NCI-H1417 treated with DMSO at 0.1 percent for 48 hours (cell line): ENCODE results near the gene CAMKMT.

Experiments
- DNase-seq: peaks from one replicate; lab custom pipeline; 2025; lab: John Stamatoyannopoulos, UW

Gene CAMKMT

DNA sequence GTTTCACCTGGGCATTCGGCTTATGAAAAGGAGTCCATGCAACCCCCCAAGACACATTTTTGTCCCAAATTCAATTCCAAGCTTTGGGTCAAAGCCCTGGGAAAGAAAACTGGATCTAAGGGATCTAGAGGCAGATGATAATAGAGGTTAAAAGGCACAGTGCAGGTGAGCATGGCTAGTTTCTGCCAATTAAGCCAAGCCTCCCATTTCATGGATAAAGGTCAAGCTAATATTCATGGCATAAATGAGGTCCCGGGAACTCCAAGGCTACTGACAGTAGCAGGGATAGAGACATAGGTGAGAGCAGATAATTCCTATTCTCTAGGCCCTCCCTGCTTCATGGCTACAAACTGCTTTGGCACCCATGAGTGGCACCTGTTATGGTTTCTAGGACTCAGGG, 83.1 kb downstream of the CAMKMT start:
- no peak for DNase-seq

DNA sequence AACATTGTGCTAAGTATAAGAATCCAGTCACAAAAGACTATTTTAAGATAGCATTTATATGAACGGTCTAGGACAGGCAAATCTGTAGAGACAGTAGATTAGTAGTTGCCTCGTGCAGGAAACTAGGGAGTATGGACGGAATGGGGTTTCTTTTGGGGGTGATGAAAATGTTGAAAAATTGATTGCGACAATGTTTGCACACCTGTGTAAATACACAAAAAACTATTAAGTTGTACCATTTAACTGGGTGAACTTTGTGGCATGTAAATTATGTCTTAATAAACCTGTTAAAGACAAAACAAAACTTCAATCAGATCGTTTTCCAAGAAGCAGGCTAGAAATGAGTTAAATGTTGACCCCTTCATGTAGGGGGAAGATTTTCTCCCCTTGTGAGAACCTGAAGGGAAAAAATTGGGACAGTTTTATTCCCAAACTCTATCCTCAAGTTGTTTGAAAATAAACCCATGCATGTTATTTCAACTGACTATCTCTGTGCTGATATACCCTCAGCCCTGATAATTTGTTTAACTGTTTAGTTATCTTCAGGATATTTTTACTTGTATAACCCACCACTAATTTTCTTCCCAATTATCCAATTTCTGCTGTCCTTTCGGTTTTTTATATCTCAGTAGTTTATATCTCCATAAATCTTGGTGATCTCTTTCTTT, 87.2 kb downstream of the CAMKMT start:
- DNase-seq: no peak

DNA sequence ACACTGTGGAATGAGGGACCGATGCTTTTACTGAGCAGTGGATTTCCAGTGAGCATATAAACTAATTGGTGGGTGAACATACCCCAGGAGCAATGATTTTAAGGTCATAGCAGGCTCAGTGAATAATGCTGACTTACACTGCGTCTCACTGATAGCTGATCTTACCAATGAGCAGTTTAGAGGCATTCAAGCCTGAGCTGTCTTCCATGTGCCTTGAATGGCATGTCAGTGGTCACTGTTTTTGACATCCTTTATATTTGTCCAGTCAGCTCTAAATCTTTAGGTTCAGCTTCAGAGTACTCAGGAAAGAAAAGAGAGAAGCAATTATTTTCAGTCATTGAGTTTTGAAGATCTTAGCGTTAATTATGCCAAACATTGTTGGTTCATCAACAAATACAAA, 88.3 kb downstream of the CAMKMT start:
- no peak for DNase-seq

DNA sequence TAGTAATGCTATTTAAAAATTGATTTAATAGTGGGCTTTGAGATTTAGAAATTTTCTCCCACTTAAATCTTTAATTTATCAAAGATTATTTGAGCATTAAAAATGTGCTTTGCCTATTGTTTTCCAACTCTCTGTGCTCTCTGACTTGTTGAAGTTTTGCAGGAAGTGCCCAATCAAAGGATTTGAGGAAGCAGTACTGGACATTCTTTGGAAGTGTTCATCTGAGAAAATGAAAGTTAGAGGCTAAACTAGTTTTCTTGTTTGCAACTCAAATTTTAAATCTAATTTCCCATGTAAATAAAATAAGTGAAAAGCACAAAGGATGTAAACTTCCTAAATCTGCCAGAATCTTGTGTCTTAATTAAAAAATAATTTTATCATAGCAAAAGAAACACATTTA, 89.1 kb downstream of the CAMKMT start:
- DNase-seq: no peak

DNA sequence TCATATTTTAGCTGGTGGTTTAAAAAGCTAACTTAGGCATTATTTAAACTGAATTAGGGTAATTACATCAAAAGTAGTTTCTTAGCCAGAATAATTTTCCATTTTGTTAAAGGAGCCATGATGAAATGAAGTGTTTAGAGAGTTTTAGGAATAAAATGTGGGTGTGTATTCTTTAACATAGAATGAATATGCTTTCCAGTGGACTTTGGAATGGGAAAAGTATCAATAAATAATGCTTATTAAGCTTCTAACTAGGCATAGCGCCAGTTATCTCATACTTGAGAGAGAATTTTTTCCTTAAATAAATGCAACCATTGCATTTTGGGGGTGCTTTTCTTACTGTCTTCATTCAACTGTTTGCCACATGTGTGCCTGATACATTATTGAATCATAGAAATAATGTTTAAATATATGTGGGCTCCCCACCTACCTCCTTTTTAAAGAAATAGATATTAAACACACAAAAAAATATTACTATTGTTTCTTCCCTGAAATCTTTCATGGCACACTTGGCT, 90.4 kb downstream of the CAMKMT start:
- no peak for DNase-seq

DNA sequence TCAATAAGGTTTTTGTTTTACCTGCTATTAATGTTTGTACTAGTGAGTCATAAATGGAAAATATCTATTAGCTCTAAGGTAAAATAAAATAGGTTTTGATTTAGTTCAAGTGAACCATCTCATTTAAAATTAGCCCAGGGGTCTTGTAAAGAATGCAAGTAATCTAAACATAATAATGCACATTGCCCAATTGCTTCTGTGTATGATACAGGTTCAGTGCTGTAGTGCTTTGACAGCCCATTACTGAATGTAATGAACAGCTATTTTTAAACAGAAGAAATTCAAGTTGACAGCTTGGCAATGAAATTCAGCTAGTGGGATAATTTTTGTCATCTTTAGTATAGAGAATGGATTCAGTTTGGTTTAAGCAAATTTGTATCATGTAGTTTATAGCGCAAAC, 91.5 kb downstream of the CAMKMT start:
- no peak for DNase-seq

DNA sequence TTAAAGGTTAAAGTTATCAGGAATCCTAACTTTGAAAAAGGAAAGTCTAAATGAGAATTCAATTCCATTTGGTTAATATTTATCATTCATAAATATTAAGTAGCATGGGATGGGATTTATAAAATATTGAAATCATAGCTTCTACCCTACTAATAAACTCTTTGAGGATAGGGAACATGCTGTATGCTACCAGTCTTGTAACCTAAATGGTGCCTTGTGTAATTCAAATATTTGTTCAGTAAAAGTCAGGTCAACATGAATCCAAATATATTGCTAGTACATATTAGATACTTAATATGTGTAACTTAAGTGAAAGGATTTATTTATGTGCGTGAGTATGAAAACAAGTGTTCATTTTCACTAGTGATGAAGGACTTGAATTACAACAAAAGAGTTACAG, 94.1 kb downstream of the CAMKMT start:
- DNase-seq: no peak

DNA sequence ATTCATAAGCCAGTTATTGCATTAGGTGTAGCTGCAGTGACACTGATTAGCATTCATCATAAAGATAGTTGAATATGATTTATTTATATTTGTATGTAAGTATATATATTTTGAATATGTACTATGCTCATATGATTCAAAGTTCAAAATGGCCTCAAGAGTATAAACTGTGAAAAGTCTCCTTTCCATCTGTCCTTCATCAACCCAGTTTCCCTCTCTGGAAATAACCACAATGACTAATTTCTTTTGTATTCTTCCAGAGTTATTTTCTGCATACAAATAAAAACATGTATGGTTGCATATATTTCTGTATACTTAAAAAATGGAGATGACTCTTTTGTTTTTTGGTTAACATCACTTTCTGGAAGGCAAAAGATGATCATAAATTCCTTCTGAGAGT, 95.2 kb downstream of the CAMKMT start:
- DNase-seq: no peak

DNA sequence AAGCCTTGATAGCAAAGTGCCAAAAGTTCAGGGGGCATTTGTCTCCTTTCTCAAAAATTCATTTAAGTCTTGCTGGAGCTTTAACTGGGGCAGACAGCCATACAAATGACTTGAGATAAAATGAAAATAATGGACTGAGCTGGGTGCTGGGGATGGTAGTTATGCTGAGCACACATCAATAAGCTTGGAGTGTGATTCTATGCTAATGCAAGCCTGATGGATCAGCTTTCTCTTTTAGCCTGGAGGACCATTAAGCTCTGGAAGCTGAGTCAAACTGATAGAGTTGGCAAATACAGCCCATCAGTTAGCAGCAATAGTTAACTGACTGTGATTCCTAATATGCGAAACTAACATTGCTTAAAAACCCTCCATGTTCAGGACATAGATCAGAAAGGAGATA, 98.0 kb downstream of the CAMKMT start:
- no peak for DNase-seq

DNA sequence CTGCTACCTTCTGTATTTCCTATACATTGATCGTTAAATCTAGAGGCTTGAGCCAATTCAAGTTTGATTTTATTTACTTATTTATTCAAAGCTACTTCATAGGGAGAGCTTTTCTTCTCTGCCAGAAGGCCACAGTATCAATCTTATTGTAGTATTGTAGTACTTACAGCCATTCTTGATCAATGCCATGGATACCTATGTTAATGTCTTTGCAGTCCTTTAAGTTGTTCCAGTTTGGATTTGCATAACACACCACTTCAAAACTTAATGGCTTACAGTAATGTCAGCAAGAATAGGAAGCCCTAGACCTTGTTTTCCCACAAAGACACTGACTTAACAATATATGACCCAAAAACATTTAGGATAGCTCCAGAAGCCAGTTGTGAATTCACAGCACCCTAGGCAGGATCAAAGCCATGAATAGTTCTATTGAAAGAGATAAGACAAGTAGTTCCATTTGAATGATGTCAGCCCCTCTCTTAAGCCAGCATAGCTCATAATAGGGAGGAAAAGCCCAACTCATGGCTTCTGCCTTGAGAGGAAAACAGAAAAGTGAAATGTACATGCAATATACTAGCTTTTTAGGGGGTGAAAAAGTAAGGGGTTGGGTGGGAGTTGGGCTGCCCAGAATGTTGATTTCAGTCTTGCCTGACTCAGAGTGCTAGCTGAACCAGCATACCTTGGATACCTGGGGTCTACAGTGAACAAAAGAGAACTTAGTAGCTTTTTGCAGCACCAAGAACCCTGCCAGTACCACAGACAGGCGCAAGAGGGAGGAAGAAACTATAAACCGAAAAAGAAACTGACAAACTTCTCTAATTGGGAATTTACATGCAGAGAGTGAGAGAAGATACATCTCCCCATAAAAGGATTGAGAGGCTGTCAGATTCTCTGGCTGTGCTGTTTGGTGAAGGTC, 101.4 kb downstream of the CAMKMT start:
- no peak for DNase-seq

DNA sequence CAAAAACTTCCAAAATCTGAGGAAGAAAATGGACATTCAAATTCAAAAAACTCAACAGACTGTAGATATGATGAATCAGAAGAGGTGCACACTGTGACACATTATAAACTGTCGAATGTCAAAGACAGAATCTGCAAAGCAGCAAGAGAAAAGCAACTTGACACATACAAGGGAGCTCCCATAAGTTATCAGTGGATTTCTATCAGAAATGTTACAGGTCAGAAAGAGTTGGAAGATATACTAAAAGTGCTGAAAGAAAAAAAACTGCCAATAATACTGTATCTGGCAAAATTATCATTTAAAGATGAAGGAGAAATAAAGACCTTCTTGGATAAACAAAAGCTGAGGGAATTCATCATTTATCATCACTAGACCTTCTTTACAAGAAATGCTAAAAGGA, 102.7 kb downstream of the CAMKMT start:
- DNase-seq: no peak

DNA sequence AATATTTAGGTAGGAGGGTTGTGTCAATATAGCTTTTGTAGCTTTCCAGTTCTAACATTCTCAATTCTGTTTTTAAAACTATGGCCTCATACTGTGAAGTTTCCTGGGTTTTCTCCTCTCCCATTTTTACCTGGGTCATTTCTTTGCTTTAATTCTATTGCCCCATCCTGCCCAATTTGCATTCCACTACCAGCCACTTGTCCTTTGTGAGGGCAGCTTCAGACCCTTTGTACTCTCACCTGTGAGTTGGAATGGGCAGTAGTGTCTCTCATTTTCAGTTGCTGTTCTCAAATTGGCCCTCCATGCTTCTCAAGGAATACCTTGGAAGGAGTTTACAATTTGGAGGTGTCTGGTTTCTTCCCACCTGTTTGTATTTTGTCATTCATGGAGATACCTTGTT, 108.4 kb downstream of the CAMKMT start:
- DNase-seq: no peak

DNA sequence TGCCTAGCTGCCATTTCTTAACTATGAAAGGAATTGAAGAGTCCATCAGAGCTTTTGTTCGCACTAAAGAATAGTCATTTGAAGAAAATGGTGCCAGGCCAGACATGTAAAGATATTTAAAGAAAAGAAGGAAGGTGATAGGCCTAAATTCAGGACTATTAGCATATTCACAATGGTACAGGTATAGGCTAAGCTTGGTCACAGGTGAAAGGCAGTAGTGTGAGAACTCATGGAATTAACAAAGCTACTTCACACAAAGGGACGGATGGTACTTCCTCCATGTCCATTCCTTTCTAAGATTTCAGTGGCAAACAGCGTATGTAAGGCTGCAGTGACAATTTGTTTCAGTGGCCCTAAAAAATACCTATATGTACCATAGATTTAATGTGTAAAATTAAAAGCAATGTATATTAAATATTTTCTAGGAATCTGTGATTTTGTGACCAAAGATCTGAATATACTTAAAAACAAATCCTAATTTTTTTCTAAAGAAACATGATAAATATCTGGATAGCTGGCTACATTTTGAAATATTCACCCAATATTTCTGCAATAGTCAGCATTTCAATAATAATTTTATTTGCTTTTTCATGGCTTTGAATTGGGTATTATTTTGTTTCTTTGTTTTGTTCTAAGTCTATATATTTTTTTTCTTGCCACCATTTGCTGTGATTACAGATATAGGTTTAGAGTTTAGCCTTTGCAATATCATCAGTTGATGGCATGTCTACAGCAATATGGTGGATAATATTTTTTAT, 116.1 kb downstream of the CAMKMT start:
- DNase-seq: no peak

DNA sequence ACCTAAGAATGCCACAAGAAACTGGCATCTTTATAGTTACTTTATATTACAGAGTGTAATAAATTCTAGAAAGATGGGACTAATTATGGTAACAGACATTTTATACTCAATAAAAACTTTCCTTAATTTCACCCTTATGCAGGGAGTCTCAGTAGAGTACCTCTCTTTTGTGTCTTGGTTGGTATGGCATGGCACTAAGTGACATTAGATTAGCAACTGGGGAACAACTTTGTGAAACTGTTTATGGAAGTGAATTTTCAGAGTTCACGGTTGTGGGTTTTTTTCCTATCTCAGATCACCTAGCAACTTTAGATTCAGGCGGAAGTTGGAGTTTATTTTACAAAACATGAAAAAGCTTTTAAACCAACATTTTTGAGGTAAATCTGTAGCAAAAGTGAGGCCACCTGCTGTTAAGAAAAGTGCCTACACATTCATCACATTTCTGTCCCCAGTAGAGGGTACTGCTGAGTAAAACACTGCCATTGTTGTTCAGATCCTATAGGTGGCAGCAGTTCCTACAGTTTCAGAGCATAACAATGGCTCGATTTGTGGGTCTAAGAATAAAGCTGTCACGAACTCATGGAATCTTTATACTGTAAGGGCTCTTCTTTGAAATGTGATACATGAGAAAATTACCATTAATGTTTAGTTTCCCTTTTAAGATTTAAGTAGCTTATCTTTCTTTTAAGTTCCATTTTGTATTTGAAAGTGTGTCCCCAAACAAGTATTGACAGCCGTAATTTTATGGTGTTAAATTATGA, 117.6 kb downstream of the CAMKMT start:
- DNase-seq: peak; percentile 84

DNA sequence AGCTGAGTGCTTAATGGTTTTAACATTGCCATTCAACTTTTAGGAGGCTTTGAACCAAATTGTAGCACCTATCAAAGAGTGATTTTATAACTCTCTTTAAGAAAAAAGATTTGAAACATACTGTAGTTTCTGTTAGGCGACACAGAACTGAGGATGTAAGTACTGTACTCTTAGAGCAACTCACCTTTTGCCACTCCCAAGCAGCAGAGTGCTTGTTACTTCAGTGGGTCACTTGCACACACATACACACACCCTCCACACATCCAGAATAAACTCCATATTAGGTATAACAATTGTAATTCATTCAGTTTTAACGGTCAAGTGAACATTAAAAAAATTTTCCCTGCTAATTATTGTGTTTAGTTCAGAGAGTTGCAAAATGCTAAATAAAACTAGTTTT, 118.3 kb downstream of the CAMKMT start:
- no peak for DNase-seq

DNA sequence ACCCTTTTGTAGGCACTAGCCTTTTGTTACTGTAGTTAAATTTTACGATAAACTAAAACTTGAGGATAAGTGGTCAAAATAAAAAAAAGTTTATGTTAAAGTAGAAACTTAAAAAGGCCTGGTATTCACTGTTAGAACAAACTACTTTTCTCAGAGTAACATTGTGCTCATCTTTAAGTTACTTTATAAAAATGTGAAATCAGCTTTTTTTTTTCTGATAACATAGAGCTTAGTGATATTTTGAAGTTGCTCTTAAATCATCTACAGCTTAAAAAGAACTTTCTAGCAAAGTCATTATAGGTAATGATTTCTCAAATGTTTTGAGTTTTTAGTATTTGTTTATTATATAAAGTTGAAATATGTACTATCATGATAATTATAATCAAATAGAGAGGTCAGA, 125.3 kb downstream of the CAMKMT start:
- DNase-seq: no peak

DNA sequence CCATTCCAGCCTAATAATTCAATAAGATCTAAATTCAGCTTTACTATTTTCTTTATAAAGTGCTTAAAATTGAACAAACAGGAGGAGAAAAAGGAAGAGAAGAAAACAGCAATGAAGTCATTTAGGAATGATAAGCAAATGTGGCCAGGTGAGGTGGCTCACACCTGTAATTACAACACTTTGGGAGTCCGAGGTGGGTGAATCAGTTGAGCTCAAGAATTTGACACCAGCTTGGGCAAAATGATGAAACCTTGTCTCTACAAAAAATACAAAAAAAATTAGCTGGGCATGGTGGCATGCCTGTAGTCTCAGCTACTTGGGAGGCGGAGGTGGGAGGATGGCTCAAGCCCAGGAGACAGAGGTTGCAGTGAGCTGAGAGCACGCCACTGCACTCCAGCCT, 129.0 kb downstream of the CAMKMT start:
- no peak for DNase-seq

DNA sequence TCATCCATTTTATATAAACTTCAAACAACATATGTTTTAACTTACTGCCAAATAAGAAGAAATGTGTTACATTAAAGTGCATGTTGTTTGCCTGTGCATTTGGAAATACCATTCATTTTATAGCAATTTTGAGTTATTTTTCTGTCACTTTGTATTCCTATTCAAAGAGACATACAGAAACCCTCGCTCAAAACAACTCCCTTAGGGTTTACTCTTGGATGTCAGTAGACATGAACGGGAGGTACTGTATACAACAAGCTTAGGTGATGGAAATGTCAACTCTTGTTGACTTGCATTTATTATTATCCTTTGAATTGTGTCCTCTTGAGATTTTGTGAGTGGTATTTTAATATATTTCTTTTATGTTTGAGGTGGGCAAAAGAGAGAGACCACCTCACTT, 132.3 kb downstream of the CAMKMT start:
- DNase-seq: no peak

DNA sequence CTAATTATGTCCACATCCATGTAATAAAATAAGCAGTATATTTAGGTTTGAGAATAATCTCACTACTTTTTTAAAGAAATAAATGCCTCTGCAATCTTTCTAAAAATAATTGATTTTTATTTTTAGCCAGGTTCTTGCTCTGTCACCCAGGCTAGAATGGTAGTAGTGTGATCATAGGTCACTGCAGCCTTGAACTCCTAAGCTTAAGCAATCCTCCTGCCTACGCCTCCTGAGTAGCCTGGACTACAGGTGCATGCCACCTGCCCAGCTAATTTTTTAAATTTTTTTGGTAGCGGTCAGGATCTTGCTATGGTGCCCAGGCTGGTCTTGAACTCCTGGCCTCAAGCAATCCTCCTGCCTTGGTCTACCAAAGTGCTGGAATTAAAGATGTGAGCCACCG, 133.3 kb downstream of the CAMKMT start:
- no peak for DNase-seq

DNA sequence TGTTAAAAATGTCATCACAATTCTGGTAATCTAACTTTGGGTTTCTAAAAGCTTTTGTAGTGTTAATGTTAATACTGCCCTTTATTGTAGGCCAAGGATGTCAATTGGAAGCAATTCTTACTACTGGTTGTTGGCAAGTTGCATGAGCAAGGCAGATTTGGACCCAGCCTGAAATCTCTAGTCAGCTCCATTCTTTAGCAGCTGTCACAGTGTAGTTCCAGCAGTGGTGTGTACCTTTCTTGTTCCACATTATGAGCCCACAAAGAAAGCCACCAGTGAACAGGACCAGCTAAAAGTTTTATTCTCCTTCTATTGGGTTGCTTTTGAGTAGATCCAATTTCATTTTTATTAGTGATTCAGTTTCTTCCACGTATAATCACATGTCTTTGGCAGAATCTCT, 133.8 kb downstream of the CAMKMT start:
- DNase-seq: no peak

DNA sequence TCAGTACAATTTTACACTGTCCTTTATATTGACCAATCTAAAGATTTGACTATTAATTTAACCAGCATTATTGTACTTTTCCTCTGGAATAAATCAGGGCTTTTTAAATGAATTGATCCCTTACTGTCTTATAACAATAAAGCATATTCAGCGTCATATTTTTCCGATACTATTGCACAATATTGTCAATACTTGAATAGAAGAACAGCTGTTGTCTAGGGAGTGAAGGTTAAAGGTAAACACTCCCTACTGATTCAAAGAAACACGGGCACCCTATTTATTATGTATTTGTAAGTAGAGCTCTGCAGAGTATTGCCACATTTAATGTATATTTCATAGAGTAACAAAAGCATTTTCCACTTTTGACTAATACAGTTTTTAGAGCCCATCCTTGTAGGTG, 134.4 kb downstream of the CAMKMT start:
- DNase-seq: no peak

DNA sequence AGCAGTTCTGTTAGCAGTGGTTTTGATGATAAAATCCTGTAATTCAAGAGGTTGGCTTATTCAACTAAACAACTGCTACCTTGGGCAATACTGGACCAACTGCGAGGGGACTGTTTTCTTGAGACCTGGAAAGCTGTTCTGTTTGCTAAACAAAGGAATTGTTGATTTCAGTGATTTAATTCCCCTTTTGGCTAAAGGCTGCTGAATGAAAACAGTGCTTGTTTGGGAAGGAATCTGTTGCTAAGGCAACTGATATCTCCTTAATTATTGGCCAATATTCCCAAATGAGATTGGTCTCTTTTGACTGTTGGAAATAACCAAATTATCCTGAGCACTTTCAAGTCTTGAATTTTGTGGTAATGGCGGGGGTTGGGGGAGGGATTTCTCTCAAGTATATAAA, 136.8 kb downstream of the CAMKMT start:
- DNase-seq: no peak
